Umbilical cord (tissue), 2 donors: ENCODE data around the gene CFAP65. TPM values are rescaled to one million over a fixed set of nuclear protein-coding genes. Genes with fewer than 3 reads are reported as not detected.

ENCODE experiments used
- DNase-seq: peaks from one replicate; pipeline ENCODE4 v3.0.0-alpha.2; 2015; ENCODE audit warnings: low spot score
- total RNA-seq: library from RNA; depleted of rRNA; stranded (reverse); fragments of >200 nt; gene quantifications from one replicate; pipeline ENCODE4 v1.2.3, GENCODE V29; 2014; ENCODE audit warnings: low replicate concordance; ENCODE audit not compliant: insufficient read depth

The CFAP65 gene
- total RNA-seq, 1 donor from 2014 or later = 2.9 TPM

DNA sequence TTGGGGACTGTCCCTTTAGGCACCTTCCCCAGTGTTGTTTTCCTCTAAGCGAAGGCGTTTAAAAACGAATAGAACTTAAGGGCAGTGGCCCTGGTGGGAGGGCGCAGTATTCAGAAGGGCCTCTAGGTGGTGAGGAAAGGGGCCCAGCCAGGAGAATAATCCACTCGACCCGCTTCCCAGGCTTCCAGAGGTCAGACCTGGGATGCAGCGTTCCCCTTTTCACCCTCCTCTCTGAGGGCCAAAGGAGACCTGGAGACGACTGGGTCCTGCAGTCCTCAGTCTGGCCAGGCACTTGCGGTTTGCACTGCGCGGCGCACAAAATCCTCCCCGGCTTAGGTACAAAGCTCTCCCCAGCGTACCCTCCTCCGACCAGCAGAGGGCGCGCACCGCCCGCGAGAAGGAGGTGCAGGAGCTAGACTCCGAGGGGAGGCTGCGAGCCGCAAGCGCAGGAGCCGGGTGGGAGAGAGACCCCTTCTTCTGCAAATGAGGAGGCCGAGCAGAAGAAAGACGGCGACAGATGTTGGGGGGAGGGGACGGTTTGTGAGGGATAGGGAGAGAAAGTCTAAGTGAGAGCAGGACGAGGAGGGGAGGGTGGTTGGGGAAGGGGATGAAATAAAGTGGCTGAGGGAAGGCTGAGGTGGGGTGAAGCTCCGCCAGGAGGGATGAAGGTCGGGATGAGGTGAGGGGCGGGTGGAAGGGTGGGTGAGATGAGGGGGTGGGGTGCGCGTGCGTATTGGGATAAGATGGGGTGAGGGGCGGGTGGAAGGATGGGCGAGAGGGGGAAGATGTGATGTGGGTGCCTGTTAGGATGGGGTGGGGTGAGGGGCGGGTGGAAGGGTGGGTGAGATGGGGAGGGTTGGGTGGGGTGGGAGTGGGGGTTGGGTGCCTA is 61.2 kb downstream of the CFAP65 start:
- DNase-seq = peak; percentile 75

DNA sequence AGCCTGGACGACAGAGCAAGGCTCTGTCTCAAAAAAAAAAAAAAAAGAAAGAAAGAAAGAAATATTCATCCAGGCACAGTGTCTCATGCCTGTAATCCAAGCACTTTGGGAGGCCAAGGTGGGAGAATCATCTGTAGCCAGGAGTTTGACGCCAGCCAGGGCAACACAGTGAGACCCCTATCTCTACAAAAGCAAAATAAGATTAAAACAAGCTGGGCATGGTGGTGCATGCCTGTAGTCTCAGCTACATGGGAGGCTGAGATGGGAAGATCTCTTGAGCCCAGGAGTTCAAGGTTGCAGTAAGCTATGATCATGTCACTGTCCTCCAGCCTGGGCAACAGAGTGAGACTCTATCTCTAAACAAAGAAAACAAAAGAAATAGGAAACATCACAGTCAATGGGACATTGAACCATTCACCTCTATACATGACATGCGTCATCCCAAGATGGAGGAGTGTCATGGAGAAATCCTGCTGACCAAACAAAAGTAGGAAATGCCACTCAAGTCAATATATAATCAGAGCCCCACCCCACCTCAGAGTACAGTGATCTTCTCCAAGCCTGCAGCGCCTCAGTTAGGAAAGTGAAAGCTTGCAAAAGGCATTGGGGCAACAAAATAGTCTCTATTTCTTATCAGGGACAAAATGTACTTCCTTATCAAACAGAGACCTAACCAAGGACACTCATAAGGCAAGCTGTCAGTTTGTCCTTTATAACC is 66.1 kb downstream of the CFAP65 start:
- DNase-seq = no peak

DNA sequence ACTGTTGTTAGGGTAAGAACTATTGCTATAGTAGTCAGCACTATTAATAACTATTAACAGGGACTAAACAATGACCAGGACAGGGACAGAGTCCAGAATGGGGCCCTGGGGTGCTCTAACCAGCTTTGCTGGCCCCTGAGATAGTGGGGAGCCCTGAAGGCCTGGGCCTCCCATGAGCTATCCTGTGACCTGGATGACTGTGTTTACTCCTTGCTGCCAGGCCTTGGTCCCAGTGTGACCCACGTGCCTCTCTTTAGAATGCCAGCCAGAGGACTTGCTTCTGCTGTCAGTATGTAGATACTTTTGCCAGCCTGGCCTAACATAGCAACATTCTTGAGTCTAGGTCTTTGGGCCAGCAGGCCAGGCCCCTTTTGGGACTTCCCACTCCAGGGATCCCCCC is 70.4 kb downstream of the CFAP65 start:
- no peak for DNase-seq

DNA sequence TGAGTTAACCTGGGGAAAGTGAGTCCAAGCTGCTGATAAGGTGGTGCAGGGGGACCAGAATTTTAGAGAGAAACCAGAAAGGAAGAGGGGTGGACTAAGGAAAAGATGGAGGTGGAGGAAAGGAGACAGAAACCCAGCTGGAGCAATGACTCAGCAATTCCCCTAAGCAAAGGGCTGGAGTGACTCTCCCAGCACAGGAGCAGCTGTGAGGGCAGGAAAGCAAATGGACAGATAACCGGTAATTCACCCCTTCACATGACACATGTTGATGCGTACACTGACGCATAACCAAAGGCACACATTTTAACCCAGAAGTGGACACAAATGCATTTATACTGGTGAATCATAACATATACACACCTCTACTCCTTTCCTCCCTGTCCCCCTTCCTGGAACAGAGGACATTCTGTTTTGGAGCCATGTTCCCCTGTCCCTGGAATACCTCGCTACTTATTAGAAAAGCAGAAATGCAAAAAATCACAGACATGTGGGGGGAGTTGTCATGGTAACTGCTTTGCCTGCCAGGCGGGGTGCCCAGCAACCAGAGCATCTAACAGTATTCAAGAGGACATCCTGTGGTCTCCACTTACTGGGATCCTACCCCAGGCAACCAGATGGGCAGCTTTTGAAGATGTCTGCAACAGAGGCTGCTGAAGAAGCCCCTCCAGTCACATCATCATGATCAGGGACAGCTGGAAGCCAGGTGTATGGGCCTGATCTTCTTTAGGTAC is 77.1 kb downstream of the CFAP65 start:
- no peak for DNase-seq

DNA sequence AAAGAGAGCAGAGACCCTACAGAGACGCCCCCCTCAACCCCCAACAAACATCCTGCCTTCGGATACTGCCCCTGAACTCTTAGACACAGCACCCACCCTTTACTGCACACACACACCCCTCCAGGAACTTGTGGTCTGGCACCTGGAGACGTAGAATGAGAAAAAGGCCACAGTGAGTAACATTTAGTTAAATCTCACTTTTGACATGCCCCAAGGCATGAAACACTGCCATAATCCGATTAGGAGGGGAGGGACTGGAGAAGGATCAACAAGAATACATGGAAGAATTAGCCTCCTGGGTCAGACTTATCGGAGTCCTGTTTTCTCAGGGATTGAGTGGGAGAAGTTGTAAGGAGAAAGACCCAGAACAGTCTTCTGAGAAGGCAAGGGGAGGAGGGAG is 77.7 kb downstream of the CFAP65 start:
- no peak for DNase-seq

DNA sequence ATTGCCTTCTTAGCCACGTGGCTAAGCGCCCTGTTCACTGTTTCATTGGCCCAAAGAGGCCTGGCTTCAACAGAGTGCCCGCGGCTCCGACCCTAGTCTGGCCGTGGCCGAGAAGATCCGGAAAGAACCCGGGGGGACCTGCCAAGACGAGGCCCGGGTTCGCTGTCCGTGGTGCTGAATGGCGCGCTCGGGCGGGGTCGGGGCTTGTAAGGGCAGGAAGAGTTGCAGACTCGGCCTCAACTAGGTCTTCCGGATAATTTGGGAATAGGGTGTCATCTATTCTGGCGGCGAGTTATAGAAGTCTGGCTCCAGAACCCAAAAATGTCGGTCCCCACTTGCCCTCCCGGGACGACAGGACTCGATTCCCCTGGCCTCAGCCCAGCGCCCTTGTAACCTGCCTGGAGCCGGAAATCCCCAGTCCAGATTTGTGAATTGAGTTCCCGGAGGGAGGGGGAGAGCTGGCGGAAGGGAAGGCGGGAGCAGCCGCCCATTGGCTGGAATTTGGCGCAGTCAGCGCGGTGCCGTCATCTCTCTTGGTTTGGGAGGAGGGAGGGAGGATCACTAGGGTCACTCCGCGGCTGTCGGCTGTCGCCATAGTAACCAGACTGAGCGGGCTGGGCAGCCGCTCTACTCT is 78.3 kb downstream of the CFAP65 start:
- DNase-seq = peak; percentile 52

DNA sequence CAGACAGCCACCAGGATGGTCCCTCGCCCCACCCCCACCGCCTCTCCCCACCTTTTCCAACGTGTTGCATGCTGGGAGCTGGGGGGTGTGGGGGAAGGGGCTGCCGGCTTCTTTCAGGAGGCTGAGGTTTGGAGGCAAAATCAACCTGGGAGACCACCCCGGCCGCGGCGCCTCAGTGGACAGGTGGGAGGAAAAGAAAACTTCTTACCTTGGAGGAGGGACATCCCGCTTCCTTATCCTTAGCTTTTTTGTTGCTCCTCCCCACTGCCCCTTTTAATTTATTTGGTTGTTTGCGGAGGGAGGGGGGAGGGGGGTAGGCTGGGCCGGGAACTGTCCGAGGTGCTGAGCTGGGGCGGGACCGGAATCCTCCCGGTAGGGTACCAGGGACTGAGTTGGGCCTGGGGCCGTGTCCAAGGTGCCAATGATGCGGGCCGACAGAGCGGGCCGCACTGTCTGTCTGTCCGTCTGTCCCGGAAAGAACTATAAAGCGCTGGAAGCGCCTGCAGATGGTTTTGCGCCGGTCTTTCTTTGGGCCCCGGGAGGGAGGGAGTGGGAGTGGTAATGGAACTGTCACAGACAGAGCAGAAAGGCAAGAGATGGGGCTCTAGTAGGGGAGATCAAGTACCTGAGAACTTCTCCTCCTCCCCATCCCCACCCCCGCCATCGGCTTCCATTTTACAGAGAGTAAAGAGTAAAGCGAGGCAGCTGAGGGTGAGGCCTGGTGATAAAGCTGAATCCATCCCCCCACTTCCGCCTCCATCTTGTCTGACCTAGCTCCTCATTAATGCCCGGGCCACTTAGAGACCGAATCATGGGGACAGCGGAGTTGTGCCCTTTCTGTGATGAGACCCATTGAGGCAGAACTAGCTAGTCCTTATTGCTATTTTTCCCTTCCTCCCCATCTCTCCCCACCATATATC is 79.4 kb downstream of the CFAP65 start:
- DNase-seq = no peak

DNA sequence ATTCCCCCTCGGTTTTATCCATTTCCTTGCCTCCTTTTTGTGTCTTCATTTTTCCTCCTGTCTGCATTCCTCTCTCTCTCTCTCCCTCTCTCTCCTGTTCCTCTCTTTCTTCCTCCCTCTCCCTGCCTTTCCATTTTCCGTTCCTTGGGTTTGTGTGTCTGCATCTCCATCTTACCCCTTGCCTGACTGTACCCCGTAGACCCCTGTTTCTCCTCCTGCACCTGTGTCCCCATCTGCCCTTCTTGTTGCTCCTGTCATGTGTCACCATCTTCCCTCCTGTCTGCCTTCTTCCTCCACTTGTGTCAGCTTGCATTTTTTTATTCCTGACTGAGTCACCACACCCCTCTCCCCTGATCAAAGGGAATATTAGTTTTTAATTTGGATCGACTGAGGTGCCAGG is 80.1 kb downstream of the CFAP65 start:
- no peak for DNase-seq

DNA sequence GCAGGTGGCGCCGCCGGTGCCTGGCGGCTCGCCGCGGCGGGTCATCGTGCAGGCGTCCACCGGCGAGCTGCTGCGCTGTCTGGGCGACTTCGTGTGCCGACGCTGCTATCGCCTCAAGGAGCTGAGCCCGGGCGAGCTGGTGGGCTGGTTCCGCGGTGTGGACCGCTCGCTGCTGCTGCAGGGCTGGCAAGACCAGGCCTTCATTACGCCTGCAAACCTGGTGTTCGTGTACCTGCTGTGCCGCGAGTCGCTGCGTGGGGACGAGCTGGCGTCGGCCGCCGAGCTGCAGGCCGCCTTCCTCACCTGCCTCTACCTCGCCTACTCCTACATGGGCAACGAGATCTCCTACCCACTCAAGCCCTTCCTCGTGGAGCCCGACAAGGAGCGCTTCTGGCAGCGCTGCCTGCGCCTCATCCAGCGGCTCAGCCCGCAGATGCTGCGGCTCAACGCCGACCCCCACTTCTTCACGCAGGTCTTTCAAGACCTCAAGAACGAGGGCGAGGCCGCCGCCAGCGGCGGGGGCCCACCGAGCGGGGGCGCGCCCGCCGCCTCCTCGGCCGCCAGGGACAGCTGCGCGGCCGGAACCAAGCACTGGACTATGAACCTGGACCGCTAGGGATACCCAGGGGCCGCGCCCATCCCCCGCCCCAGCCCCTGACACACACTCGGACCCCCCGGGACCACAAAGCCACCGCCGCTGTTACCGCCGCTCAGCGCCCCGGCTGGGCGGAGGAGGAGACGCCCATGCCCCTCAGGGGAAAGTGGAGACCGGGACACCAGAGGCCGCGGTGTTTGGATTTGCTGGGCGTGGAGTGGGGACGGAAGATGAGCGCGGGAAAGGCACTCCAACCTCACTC is 80.8 kb downstream of the CFAP65 start:
- DNase-seq = no peak

DNA sequence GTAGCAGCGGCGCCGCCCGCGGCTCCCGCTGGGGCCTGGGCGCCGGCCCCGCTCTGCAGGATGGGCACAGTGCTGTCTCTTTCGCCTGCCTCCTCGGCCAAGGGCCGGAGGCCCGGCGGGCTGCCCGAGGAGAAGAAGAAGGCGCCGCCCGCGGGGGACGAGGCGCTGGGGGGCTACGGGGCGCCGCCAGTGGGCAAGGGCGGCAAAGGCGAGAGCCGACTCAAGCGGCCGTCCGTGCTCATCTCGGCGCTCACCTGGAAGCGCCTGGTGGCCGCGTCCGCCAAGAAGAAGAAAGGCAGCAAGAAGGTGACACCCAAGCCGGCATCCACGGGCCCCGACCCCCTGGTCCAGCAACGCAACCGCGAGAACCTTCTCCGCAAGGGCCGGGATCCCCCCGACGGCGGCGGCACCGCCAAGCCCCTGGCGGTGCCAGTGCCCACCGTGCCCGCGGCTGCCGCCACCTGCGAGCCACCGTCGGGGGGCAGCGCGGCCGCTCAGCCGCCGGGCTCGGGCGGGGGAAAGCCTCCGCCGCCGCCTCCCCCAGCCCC is 81.5 kb downstream of the CFAP65 start:
- no peak for DNase-seq

DNA sequence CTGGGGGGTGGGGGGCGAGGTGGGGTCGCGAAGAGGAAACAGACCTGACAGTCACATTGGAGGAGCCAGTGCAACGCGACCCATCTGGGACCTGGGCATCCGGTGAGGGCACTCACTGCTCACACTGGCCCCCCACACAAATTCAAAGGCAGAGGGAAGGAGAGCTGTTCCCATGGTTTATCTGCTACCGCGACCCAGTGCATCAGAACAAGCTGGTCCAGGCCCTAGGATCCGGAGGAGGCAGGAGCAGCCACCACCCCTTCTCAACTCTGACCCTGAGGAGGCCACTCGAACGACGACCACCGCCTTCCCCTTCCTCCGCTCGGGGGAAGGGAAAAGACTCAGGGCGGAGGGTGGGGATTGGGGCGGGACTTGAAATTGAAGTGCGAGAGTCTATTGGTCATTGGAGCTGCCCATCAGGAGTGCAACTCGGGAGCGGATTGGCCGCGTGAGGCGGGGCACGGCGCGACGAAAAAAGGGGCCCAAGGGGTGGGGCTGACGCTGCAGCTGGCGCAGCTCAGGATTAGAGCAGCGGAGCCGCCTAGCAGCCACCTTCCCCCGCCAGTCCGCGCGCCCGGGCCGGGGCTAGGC is 82.1 kb downstream of the CFAP65 start, which contains the start of gene CDK5R2:
Gene CDK5R2, plus strand, starts transcription at position 526 of the 591 bp plus-strand sequence. CDS start 155 bp downstream, outside the sequence.
- DNase-seq = peak; percentile 91

DNA sequence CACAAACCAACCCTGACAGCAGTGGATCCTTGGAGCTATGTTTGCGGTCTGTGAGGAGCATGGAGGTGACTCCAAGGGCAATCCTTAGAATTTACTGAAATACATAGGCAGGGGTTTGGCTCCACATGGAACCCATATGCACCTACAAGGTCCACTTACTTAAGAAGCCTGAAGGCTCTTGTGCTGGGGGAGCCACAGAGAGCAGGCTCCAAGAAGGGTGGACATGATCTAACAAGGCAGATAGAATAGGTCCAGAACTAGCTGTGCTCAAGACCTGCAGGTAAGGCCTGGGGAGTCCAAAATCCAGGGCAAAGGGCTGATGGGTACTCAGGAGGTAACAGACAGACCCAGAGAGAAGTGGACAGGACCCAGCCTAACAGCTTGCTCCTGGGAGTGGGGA is 83.0 kb downstream of the CFAP65 start:
- no peak for DNase-seq

DNA sequence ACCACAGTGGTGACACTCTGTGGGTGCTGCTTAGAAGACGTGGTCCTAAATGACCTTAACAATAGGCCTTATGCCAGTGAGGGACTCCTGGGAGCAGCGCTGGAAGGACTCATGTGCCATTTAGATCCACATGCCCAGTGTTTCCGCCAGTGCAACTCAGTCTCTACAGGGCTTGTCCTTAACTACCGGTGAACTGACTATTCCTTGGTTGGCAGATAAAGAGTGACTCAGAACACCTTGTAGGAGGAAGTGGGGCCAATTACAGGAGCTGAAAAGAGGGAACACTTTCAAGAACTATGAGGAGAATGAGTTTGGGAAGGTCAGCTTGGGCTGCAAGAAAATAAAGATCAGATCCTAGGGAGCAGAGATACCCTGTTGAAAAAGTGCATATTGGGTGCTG is 83.6 kb downstream of the CFAP65 start:
- no peak for DNase-seq

DNA sequence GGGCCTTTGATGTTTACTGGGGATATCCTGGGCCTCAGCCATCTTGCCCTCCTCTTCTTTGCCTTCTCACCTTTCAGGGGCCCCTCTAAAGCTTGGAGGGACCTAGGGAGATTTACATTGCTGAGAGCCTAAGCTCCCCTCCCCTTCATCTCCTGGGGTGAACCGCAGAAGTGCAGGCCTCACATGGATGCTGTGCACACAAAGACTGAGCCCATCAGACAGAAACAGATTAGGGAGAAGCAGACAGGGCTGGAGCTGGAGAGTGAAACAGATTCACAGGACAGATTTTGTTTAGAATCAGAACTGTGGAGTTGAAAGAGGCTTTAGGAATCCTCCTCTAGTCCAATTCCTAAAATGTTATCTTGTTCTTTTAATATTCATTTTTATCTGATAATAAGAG is 85.3 kb downstream of the CFAP65 start:
- no peak for DNase-seq

DNA sequence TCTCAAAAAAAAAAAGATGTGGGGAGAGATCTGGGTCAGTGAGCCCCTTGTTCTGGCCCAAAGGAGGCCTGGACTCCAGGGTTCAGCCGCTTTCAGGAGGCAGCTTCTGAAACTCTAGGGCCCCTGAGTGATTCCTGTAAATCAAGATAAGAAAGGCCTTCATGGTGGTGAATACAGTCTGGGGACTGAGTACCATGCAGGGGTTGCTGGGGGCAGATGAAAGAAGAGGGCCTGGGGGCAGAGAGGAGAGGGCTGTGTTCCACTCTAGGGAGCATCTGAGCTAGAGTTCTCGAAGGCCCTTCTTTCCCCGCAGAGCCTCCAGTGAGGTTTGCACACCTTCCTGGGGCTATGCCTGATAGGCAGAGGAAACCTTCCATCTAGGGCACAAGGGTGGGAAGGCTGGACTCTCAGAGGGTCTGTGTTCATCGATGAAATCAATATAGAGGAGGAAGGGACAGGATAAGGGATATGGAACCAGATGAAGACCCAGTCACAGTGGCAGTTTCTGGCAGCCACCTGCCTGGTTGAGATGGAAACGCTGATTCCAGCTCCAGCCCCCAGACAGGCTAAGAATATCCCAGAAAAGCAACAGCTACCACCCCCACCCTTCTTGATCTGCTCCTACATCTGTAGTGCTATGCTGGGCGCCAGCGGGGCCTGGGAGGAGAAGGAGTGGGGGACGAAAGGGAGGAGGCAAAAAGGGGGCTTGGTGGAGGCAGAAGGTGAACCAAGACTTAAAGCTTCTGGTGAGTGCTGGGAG is 86.6 kb downstream of the CFAP65 start:
- no peak for DNase-seq

DNA sequence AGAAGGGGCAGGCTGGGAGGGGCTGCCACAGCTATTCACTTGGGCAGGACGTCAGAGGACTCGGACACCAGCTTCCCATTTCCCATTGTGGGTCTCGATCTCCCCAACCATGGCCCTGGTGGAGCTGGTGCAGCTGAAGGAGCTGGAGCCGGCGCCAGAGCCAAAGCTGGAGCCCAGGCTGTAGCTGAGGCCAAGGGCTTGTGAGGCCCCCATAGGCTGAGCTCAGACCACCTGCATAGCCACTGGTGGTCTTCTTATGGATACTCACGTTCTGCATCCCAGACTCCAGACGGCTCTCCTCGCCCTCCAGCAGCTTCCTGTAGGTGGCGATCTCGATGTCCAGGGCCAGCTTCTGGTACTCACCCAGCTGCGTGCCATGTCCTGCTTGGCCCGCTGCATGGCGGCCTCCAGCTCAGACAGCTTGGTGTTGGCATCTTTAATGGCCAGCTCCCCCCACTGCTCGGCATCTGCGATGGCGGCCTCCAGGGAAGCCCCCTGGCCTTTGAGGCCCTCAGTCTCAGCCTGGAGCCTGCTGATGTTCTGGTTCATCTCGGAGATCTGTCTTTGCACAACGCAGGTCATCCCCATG is 87.9 kb downstream of the CFAP65 start:
- no peak for DNase-seq
